Pericardium fibroblast (primary cell): ENCODE measurements around the gene APPBP2. TPM values are rescaled to one million over a fixed set of nuclear protein-coding genes. Genes with fewer than 3 reads are reported as not detected.

ENCODE experiments used
- total RNA-seq: library from RNA; depleted of rRNA; stranded (reverse); fragments of >200 nt; gene quantifications from 2 replicates; pipeline ENCODE4 v1.2.3, GENCODE V29; 2015

APPBP2 gene, protein sequence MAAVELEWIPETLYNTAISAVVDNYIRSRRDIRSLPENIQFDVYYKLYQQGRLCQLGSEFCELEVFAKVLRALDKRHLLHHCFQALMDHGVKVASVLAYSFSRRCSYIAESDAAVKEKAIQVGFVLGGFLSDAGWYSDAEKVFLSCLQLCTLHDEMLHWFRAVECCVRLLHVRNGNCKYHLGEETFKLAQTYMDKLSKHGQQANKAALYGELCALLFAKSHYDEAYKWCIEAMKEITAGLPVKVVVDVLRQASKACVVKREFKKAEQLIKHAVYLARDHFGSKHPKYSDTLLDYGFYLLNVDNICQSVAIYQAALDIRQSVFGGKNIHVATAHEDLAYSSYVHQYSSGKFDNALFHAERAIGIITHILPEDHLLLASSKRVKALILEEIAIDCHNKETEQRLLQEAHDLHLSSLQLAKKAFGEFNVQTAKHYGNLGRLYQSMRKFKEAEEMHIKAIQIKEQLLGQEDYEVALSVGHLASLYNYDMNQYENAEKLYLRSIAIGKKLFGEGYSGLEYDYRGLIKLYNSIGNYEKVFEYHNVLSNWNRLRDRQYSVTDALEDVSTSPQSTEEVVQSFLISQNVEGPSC
- 25.3 and 30.1 TPM in 2 replicates for total RNA-seq

DNA sequence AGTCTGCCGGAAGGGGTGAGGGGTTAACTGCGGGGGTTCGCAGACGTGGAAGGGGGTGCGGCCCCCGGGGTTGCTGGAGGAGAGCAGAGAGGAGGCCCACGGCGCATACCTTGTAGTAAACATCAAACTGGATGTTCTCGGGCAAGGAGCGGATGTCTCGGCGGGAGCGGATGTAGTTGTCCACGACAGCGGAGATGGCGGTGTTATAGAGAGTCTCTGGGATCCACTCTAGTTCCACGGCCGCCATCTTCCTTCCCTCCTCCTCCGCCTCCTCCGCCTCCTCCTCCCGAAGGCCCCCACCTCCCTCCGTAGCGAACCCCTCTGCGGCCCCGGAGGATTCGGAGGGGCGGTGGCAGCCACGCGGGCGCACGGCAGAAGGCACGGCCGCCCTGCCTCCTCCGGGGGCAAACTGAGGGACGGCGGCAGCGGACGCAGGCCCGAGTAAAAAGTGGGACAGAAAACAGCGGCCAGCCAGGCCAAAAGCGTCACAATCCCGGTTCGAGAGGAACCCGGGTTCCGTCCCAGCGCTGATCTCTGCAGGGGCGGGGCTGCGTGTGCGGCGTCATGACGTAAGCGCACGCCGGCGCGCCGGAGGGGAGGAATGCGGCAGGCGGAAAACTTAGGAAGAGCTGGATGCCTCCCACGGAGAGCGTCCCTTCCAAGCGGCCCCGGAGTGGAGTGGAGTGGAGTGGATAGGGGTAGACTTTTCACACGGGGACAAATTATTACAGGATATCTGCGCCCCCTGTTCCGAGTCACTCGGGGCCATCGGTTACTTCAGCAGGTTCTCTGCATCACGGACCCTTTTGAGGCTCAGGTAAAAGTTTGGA is at the start of gene APPBP2:
Gene APPBP2 (minus strand): TSS at position 558 of the 830 bp plus-strand sequence. CDS start 311 bp downstream, at position 247.

DNA sequence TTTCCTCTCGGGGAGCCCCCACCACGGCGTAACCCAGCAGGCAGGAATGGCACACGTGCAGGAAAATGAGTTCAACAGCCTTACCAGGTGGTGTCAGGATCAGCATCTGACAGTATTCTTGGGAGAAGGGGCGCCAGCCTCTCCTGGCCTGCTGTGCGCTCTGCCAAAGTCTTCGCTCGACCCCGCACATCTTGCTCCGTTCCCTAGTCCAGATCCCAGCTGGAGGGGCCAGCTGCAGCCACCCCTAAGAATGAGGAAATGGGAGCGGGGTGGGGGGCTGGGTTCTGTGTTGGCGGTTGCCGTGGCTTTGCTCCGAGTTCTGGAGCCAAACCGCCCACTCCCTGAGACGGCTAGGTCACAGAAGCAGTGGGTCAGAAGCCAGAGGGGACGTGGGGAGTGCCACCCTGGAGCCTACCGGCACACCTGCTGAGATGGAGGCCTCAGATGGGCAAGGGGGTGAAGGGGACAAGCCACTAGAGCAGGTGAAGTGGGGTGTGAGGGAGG is 103.8 kb downstream of the APPBP2 start, which contains the start of gene CHCT1:
Gene CHCT1 (plus strand): TSS at position 328 of the 504 bp plus-strand sequence. CDS start 104 bp downstream, at position 432.

Other genes starting within 250 kb of the APPBP2 start
- gene USP32, start 134.1 kb downstream of the APPBP2 start, total RNA-seq, result 24.2 and 37.0 TPM in 2 replicates
- gene CHCT1, start 103.8 kb downstream of the APPBP2 start, total RNA-seq, result not detected in 2 replicates
- 7.6 and 10.4 TPM in 2 replicates for gene PPM1D, start 74.0 kb upstream of the APPBP2 start, total RNA-seq
- gene BCAS3, start 151.6 kb upstream of the APPBP2 start, total RNA-seq, result 6.6 and 9.0 TPM in 2 replicates